SW 1271 (cell line): ENCODE data around the gene ZNFX1.
"Not testable (repeated sequence)": the region's sequence is repeated elsewhere in the genome, so short reads cannot be mapped to it uniquely, and the experiment has no call there.

Source experiments
- DNase-seq, 2 experiments: peaks; one replicate each; lab custom pipeline; 2025; lab: John Stamatoyannopoulos, UW

Gene ZNFX1

DNA sequence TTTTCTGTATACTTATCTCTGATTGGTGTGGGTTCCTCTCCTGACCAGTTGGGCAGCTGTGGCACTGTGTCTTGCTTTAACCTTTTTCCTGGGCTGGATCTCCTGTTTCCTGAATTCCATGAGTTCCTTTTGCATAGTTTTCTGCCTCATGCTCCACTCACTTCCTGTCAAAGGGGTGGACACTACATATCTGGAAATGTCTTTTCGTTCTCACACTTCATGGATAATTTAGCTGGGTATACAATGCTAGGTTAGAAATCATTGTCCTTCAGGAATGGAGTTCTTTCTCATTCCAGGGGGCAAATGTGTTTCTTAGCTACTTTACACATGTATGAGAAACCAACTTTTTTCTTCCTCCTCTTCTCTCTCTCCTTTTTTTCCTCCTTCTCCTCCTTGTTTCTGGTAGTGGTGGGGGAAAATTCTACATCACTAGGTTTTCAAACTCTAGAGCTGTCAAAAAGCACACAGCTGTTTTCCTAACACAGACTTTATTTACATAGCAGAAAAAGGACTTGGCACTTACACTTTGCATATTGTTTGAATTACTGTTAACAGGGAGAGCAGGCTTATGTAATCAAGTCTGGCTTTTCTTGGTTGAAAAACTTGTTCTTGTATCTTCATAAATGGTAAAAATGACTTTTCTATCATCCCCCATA lies 67.6 kb downstream of the ZNFX1 start:
- no peak for DNase-seq

DNA sequence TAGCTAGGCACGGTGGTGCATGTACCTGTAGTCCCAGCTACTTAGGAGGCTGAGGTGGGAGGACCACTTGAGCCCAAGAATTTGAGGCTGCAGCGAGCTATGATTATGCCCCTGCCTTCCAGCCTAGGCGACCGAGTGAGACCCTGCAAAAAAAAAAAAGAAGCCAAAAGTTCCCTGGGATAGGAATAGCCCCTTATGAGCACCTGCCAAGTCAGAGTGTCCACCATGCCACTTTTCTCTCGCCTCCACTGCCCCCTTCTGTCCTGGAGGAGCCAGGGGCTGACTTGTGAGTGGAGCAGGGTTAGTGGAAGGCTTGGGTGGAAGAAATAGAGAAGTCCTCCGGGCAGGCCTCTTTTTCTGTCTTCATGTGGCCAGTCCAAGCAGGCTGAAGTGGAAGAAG lies 70.8 kb downstream of the ZNFX1 start:
- DNase-seq: peak in 1 of 2 experiments; percentile 4

DNA sequence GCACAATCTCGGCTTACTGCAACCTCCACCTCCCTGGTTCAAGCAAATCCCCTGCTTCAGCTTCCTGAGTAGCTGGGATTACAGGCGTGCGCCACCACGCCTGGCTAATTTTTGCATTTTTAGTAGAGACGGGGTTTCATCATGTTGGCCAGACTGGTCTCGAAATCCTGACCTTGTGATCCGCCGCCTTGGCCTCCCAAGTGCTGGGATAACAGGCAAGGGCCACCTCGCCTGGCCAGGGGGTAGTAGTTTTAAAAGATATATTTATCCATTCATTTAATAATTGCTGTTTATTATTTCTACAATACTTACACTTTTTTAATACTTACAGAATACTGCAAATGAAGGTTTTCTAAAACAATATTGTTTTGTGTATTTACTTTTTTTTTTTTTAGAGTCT lies 74.1 kb downstream of the ZNFX1 start:
- DNase-seq: no peak

DNA sequence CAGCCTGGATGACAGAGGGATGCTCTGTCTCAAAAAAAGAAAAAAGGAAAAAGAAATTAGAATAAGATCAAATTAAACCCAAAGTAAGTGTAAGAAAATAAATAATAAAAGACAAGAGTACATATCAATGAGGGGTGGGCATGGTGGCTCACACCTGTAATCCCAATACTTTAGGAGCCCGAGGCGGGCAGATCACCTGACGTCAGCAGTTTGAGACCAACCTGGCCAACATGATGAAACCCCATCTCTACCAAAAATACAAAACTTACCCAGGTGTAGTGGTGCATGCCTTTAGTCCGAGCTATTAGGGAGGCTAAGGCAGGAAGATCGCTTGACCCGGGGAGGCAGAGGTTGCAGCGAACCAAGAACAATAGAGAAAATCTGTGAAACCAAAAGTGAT lies 74.8 kb downstream of the ZNFX1 start:
- DNase-seq: no peak

DNA sequence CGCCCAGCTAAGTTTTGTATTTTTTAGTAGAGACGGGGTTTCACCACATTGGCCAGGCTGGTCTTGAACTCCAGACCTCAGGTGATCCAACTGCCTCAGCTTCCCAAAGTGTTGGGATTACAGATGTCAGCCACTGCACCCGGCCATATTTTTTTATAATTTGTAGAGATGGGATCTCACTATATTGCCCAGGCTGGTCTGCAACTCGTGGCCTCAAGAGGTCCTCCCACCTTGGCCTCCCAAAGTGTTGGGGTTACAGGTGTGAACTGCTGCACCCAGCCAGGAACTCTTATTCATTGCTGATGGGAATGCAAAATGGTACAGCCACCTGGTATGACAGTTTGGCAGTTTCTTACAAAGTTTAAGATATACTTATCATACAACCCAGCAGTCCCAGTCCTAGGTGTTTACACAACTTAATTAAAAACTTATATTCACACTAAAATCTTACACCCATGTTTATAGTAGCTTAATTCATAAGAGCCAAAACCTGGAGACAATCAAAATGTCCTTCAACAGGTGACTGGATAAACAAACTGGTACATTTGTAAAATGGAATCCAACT lies 78.0 kb downstream of the ZNFX1 start:
- no peak for DNase-seq

DNA sequence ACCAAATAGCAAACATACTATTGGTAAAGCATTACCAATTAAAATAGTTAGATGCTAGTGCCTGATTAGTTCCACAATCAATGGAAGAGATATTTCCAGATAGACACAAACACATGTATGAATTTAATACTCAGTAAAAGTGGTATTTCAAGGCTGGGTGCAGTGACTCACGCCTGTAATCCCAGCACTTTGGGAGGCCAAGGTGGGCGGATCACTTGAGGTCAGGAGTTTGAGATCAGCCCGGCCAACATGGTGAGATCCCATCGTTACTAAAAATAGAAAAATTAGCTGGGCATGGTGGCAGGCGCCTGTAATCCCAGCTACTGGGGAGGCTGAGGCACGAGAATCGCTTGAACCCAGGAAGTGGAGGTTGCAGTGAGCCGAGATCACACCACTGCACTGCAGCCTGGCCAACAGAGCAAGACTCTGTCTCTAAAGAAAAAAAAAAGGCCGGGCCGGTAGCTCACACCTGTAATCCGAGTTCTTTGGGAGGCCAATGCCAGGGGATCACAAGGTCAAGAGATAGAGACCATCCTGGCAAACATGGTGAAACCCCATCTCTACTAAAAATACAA lies 84.8 kb downstream of the ZNFX1 start:
- not testable (repeated sequence) for DNase-seq
